ENCODE results near the gene RALB.

The RALB gene

DNA sequence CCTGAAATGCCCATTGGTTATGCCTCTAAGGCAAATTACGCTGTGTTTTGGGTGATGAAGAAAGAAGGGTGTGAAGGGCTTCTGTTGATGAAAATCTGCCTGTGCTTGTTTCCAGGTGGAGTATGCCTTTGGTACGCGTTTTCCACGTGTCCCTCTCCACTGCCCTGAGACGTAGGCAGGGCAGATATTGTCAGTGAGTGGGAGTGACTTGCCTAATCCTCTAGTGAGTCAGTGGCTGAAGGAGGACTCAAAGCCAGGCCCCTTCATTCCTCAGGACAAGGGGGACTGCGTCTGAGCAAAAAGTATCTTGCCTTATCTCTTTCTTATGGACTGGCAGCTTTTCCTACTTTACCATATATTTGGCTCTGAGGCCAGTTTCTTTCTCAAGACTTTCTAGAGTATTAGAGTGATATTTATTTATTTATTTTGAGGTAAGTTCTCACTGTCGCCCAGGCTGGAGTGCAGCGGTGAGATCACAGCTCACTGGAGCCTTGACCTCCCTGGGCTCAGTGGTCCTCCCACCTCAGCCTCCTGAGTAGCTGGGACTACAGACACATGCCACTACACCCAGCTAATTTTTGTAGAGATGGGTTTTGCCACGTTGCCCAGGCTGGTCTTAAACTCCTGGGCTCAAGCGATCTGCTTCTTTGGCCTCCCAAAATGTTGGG is 10.2 kb downstream of the RALB start:
- no peak for DNase-seq (ENCODE audit: low read depth)

DNA sequence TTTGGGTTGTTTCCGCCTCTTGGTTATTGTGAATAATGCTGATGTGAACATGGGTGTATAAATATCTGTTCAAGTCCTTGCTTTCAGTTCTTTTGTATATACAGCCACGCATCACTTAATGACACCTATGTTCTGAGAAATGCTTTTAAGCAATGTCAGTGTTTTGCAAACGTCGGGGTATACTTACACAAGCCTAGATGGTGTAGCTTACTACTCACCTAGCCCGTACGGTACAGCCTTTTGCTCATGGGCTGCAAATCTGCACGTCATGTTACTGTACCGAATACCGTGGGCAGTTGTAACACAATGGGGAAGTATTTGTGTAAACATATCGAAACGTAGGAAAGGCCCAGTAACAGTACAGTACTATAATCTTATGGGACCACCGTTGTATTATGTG is 12.4 kb downstream of the RALB start:
- no peak for DNase-seq (ENCODE audit: low read depth)

DNA sequence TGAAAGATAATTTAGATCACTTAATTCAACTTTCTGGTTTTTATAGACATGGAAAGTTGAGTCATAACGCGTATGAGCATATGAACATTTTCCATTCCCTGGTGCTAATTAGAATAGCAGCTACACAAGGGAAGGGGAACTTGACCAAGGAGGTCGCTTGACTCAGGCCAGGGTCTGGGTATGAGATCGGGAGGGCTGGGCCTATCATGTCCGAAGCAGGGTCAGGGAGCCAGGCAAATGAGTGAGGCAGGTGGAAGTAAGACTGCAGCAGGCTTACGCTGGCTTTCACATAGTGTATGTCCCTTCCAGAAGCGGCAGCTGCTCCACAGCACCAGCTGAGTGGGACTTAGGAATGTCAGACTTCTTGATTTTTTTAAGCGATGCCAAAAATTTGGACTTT is 14.7 kb downstream of the RALB start:
- DNase-seq (ENCODE audit: low read depth) = no peak

DNA sequence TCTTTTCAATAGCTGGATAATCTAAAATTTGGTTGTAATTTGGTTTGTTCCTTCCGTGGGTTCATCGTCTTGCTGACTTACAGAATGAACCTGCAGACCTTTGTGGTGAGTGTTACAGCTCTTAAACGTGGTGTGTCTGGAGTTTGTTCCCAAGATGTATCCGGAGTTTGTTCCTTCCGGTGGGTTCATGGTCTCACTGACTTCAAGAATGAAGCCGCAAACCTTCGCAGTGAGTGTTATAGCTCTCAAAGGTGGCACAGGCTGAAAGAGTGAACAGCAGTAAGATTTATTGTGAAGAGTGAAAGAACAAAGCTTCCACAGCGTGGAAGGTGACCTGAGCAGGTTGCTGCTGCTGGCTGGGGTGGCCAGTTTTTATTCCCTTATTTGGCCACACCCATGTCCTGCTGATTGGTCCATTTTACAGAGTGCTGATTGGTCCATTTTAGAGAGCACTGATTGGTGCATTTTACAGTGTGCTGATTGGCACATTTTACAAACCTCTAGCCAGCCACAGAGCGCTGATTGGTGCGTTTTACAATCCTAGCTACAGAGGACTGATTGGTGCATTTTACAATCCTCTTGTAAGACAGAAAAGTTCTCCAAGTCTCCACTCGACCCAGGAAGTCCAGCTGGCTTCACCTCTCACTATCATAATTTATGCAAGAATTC is 16.6 kb downstream of the RALB start:
- DNase-seq (ENCODE audit: low read depth) = no peak

DNA sequence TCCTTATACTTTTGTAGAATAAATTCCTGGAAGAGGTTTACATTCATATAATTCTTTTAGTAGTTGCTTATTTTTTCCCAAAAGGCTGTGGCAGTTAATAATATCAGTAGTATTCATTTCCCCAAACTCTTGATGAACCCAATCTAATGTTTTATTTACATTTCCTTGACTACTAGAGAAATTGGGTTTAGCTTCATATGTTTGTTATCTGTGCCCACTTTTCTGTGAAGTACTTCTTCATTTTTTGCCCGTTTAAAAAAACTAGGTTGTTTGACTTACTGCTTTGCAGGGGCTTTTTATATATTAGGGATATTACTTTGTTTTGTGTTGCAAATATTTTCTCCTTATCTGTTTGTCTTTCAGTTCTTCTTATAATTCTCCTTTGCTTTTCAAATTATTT is 17.2 kb downstream of the RALB start:
- no peak for DNase-seq (ENCODE audit: low read depth)

DNA sequence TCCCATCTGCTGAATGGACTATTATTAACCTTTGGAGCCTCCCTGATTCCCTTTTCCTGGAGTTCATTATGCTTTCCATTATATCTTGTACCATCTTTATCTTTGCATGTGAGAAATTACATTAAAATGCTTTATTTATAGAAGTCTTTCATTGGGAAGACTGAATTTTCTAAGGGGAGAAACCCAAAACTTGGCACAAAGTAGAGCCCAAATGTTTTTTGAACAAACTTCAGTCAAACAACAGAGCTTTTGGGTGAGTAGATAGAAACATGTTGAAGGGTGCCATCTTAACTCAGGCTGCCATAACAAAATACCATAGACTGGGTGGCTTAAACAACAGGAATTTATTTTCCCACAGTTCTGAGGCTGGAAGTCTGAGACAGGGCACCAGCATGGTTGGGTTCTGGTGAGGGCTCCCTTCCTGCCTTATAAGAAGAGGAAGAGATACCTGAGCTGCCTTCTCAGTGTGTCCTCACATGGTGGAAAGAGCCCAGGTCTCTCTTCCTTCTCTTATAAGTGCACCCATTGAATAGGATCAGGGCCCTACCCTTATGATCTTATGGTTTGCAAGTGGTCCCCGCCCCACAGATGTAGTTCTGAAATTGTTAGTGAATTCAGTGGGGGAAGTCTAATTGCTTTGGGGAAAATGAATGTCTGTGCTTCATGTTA is 19.2 kb downstream of the RALB start:
- DNase-seq (ENCODE audit: low read depth) = no peak

DNA sequence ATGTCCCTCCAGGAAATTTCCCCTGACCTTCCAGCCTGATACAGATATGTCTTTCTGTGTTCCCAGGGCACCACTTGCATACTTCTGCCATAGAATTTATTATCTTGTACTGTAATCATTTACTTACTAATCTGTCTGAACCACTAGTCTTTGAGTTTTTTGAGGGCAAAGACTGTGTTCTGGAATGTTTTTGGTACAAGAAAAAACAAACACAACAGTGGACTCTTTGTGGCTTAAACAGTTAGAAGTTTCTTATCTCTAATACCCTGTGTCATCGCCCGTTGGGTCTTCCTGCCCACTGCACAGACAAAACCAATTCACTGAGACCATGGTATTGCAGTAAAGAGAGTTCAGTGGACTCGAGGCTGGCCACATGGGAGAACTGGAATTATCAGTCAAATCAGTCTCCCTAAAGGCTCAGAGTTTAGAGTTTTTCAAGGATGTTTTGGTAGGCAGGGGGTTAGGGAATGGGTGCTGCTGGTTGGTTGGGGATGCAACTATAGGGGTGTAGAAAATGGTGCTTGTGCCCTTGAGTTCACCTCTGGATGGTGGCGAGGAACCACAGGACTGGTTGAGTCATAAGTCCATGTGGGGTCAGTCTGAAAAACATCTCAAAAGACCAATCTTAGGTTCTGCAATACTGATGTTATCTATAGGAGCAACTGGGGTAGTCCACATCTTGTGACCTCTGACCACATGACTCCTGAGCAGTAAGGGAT is 20.3 kb downstream of the RALB start:
- no peak for DNase-seq (ENCODE audit: low read depth)

DNA sequence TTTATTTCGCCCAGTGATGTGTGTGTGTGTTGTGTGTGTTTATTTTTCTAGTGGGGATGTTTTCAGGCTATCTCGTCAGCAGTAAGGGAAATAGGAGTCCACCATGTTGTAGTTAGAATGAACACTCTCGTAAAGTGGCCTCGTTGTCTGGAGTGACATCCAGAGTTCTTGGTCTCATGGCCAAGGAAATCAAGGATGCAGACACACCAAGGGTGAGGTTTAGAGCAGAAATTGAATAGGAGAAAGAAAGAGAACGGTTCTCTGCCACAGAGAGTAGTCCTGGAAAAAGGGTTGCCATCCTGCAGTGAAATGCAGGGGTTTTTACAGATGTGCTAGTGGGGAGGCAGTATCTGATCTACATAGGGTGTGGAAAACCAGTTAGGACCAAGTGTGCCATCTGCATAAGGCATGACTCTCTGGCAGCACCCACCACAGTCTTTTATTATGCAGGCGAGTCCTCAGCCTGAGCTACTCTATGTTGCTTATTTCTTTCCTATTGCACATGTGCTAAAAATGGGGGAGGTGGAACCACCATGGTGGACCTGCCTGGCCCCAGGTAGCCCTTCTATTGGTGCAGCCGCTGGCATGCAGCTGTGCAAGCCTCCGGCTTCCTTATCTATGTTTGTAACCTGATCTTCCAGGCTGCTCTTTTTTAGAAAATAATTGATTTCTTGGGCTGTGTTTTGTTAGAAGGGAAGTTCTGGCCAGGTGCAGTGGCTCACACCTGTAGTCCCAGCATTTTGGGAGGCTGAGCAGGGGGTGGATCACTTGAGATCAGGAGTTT is 23.2 kb downstream of the RALB start:
- DNase-seq (ENCODE audit: low read depth) = no peak

DNA sequence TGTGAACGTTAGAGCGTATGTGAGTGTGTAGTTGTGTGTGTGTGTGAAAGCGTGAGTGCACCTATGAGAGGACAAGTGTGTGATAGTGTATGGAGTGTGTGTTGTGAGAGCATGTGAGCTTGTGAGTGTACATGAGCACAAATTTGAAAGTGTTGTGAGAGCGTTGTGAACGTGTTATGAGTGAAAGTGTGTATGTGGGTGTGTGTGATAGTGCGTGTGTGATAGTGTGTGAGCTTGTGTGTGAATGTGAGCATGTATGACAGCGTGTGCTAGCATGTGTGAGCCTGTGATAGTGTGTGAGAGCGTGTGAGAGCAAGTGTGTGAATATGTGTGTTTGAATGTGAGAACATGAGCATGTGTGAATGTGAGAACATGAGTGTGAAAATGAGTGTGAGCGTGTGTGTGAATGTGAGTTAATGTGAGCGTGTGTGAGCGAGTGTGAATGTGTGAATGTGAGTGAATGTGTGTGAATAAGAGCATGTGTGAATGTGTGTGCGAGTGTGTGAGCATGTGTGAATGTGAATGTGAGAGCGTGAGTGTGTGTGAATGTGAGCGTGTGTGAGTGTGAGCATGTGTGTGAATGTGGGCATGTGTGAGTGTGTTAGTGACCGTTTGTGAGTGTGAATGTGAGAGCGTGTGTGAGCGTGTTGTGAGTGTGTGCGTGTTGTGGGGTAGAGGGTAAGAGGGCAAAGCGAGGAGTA is 25.0 kb downstream of the RALB start:
- no peak for DNase-seq (ENCODE audit: low read depth)

DNA sequence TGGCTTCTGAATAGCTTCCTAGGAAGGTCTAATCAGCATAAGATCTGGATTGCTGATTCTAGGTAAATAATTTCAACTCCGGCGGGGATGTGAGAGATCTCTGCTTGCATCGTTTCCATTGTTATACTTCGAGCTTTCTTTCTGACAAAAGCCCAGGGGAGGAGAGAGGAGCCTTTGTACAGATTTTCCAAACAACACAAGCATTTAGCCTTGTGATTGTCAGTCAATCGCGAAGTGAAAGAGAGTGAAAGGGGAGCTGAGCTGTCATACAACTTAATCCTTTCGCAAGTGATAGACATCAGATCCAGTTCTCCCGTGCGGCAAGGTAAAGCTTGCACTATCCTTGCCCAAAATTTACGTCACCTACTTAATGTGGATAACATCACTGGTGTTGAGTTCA is 26.2 kb downstream of the RALB start:
- DNase-seq (ENCODE audit: low read depth) = no peak

DNA sequence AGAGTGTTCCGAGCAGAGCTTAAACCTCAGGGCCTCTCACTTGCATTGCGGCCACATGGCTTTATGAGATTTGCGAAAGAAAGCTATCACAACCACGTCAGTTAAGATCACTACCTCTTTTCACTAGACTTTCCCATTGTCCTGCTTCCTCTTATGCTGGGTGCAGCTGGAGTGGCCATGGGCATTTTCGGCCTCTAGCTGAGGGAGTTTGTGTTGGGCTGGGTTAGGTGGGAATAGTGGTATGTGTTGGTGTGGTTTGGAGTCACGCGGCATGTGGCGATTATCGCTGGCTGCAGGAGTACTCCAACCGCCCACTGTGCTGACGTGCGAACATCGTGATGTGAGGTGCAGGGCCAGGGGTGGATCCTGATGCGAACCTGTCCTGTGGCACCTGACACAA is 27.1 kb downstream of the RALB start:
- no peak for DNase-seq (ENCODE audit: low read depth)

DNA sequence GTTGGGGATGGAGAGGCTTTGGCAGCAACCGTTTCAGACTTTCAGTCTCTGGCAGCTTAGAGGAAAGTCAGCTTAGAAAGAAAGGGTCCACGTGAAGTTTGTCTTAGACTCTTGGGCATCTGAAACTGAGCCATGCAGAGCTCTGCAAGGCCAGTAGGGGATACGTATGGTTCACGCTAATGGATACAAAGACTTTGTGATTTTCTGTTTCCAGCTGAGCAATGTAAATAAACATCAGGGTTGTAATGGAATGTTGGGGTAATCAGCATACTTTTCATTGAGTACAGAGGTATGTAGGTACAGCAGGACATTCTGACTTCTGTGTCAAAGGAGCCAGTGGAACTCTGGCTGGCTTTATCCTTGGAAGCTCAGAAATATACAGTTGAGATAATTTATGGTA is 31.0 kb downstream of the RALB start:
- no peak for DNase-seq (ENCODE audit: low read depth)

DNA sequence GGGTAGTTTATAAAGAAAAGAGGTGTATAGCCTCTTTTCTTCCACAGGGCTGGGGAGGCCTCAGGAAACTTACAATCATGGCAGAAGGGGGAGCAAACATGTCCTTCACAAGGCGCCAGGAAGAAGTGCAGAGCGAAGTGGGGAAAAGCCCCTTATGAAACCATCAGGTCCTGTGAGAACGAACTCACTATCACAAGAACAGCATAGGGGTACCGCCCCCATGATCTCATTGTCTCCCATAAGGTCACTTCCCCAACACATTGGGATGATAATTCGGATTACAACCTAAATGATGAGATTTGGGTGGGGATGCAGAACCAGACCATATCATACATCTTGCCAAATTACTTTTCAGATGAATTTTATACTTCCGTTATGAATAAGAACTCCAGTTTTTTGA is 32.4 kb downstream of the RALB start:
- no peak for DNase-seq (ENCODE audit: low read depth)

DNA sequence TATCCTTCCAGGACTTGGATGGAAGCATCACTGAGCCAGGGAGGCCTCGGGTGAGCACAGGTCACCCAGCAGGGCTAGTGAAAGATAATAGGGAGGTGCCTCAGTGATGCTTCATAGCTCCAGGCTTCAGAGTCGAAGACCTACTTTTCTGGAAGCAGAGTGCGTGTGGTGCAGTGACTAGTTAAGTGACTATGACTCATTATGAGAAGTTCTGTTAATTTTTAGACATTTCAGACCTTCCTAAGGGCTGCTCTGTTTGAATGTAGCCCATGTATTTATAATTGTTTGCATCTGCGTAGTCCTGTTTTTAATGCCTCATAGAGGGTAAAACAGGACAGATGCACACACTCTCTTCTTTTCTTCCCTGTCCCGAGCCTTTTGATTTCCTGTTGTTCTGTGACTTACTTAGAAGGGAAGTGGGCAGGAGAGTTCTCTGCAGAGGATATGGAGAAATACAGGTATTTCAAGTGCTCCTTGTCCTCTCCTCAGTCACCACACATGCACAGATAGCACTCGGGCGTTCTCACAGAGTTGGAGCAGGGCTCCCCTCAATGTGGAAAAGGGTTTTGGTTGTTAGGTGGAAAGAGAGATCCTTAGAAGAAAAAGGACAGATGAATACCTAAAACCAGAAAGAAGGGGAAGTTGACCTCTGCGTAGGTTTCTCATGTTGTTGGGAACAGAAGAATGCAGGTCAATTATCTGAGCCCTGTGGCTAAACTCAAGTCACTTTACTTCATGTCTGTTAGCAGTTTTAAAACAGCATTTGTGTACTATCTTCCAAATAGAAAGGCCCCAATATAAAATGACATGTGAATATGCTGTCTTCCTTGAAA is 34.7 kb downstream of the RALB start:
- peak; percentile 22 for DNase-seq (ENCODE audit: low read depth)

DNA sequence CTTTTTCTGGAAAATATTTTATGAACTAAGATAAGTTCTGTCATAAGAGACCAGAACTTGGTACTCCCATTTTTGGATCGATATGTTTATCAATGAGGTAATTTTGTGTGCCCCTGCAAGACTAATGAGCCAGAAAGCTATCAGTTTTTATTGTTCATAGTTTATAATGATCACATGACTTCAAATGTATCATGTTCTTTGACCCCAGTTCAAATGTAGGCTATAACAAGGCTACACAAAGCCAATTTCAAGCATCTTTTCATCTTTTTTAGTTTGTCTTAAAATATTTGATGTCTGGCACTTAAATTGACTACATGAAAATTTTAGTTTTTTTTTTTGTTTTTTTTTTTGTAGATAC is 35.3 kb downstream of the RALB start:
- DNase-seq (ENCODE audit: low read depth) = no peak

DNA sequence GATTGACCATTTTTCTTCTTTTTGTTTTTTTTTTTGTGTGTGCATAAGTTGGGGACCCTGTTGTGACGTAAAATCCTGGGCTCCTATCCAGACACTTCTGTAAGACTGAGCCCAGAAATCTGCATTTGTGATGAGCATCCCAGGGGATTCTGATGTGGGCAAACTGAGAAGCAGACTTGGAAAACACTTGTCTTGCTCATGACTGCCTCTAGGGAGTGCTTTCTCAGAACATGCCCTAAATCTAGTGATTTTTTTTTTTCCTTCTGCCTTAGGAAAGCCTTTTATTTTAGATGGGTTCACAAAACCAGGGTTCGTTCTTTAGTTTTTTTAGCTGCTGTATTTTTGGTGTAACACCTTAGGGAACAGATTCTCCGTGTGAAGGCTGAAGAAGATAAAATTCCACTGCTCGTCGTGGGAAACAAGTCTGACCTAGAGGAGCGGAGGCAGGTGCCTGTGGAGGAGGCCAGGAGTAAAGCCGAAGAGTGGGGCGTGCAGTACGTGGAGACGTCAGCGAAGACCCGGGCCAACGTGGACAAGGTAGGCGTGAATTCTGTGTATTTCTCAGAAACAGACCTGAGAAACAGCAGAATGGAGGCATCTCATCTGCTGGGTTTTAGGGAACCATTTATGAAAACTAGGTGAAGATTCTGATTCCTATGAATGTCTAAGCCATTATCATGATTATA is 36.7 kb downstream of the RALB start:
- DNase-seq (ENCODE audit: low read depth) = no peak

DNA sequence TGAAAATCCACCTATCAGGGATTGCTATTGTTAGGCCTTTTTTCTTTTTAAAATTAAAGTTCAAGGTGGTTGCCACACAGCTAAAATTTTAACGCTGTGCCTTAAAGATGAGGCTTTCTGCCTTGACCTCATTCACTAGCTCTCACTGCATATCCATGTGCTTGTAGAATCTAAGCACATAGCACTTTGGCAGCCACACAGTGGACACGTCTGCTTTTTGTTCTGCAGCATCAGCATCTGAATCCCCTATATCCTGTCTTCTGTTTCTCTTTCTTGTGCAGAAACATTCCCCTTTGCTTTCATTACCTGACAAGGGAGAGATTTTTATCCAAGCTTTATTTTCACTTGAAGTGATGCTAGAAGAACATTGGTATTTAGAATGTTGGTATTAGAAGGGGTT is 38.1 kb downstream of the RALB start:
- DNase-seq (ENCODE audit: low read depth) = no peak

DNA sequence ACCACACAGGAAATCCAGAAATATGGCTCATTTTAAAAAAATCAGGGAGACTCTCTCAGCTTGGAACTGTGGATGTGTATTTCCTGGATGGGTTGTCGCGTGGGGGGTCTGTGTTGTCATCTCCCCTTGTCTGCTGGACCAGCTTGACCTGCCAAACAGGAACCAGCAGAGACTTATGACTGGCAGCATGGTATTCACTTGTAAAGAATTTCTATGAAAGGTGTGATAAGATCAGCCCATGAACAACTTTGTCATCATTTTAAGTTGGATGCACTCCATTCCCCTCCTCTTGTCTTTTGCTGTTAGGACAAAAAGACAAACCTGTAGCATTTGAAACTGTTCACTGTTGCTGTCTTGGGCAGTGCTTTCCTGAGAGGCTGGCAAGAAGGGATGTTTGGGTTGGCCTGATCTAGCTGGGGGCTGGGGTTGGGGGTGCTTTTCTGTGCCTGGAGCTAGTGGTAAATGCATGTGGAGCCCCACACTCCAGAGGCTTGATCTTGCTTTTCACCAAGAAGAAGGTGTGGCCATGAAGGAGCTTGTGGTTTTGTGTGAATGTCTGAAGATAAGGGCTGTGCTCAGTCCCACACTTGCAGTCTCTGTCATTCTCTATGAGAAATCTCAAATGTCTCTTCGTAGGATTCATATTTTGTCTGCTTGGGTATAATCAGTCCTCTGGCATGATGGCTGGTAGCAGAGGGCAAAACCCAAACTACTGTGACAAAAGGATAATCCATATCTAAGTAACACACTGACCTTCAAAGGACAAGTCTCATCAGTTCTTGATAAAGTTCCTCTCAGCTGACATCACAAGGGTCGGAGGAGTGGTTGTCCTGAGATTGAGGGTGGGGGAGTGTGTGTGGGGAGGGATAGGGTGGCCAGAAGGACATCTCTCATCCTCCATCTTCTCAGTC is 39.0 kb downstream of the RALB start:
- no peak for DNase-seq (ENCODE audit: low read depth)
